ENCODE measurements around the gene CKM.

DNA sequence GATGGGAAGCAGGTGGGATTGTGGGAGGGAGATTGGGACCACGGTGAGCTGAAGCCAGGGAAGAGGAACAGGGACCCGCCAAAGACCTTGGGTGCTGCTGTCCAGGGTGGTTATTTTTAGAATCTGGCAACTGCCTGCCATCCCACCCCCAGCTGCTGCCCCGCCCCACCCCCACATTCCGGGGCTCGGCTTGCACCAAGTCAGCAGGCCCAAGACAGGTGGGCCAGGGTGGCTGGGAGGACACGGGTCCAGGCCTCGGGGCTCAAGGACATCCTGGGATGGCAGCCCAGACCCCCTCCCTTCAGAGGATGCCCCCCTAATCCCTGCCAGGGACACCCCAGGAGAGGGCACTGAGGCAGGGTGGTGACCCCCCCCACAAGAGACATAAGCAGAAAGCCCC, 827 bp downstream of the CKM start:
- no peak for TF ChIP-seq CTCF (conservative IDR thresholded peaks at IDR 0.05; ENCODE audit: low read depth, low read length)
- TF ChIP-seq EZH2 (IDR thresholded peaks at IDR 0.05; ENCODE audit: low read length, unreplicated experiment): no peak

Data from PC-3 (cell line).